ENCODE results near the gene C14orf93. TPM values are rescaled to one million over a fixed set of nuclear protein-coding genes. Genes with fewer than 3 reads are reported as not detected.
A peak's percentile ranks its signal among the peaks of the same experiment; 100 is the strongest.

The C14orf93 gene
- total and polyA plus RNA-seq, 9 of the 15 experiments (the other 6 are each of a cell fraction or from before 2014, with no cell fraction given) = 2.2 to 22.4 (median 16.1) TPM

DNA sequence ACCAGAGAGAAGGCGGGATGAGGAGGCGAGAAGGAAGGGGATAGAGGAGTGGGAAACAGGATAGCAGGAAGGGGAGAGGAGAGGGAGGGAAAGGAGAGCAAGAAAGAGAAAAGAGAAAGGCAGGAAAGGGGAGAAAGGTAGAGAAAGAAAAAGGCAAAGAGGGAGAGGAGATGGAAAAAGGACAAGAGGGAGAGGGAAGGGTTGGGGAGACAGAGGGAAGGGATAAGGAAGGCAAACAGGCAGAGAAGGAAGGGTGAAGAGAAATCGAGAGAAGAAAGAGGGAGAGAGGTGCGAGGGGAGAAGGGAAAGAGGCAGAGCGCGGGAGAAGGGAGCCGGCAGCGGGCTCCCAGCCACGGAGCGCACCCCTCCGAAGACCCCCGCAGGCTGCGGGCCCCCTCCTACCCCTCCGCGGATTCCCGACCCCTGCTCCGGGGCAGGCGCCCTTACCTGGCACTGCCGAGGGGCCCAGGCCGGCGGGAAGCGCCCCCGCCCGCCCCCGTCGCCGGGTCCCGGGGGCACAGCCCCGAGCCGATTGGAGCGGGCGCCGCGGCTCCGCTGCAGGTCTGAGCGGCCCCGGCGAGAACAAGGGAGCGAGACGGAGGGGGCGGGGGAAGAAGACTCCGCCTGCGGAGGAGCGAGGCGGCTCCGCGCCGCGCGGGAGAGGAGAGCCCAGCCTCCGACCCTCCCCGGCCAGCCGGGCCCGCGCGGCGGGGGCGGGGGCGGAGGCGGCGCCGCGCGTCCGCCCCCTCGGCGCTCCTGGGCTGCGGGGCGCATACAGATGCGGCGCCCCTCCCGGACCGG, 47.2 kb upstream of the C14orf93 start, which contains the start of gene CDH24 (continued):
- TF ChIP-seq, protein P1, sequence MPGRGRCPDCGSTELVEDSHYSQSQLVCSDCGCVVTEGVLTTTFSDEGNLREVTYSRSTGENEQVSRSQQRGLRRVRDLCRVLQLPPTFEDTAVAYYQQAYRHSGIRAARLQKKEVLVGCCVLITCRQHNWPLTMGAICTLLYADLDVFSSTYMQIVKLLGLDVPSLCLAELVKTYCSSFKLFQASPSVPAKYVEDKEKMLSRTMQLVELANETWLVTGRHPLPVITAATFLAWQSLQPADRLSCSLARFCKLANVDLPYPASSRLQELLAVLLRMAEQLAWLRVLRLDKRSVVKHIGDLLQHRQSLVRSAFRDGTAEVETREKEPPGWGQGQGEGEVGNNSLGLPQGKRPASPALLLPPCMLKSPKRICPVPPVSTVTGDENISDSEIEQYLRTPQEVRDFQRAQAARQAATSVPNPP (IDR thresholded peaks at IDR 0.05; ENCODE audit: borderline replicate concordance, insufficient read depth, insufficient read length) = no peak
- TF ChIP-seq MYNN (IDR thresholded peaks at IDR 0.05) (no peak), MYNN (CRISPR knock-in tag; IDR thresholded peaks at IDR 0.05) (no peak), ZBTB7A (IDR thresholded peaks at IDR 0.05; ENCODE audit: borderline replicate concordance, control insufficient read depth, low read depth, low read length) (peak; percentile 87), FIP1L1 (IDR thresholded peaks at IDR 0.05; ENCODE audit: low read depth, low read length, poor library complexity, severe bottlenecking) (no peak), ZNF347 (CRISPR knock-in tag; IDR thresholded peaks at IDR 0.05; ENCODE audit: low read depth) (no peak), PTRF (tag; IDR thresholded peaks at IDR 0.05) (no peak), HDAC1 (IDR thresholded peaks at IDR 0.05) (peak in 1 of 2 experiments; percentile 73; a peak in 2 of 4 replicates), CTBP1 (IDR thresholded peaks at IDR 0.05; ENCODE audit: borderline replicate concordance) (no peak), IFI16 (CRISPR knock-in tag; IDR thresholded peaks at IDR 0.05) (no peak), RCOR1 (IDR thresholded peaks at IDR 0.05; ENCODE audit: borderline replicate concordance in 1 of 2, low read depth in 2 of 2, low read length in 2 of 2) (no peak), ARID2 (IDR thresholded peaks at IDR 0.05) (peak; percentile 45; the same call in 1 of the 2 replicates), ZNF586 (CRISPR knock-in tag; conservative IDR thresholded peaks at IDR 0.05) (no peak)
- TF ChIP-seq, protein P2, sequence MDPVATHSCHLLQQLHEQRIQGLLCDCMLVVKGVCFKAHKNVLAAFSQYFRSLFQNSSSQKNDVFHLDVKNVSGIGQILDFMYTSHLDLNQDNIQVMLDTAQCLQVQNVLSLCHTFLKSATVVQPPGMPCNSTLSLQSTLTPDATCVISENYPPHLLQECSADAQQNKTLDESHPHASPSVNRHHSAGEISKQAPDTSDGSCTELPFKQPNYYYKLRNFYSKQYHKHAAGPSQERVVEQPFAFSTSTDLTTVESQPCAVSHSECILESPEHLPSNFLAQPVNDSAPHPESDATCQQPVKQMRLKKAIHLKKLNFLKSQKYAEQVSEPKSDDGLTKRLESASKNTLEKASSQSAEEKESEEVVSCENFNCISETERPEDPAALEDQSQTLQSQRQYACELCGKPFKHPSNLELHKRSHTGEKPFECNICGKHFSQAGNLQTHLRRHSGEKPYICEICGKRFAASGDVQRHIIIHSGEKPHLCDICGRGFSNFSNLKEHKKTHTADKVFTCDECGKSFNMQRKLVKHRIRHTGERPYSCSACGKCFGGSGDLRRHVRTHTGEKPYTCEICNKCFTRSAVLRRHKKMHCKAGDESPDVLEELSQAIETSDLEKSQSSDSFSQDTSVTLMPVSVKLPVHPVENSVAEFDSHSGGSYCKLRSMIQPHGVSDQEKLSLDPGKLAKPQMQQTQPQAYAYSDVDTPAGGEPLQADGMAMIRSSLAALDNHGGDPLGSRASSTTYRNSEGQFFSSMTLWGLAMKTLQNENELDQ (CRISPR knock-in tag; IDR thresholded peaks at IDR 0.05; ENCODE audit: borderline replicate concordance) = no peak
- TF ChIP-seq, protein P3, sequence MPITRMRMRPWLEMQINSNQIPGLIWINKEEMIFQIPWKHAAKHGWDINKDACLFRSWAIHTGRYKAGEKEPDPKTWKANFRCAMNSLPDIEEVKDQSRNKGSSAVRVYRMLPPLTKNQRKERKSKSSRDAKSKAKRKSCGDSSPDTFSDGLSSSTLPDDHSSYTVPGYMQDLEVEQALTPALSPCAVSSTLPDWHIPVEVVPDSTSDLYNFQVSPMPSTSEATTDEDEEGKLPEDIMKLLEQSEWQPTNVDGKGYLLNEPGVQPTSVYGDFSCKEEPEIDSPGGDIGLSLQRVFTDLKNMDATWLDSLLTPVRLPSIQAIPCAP (CRISPR knock-in tag; IDR thresholded peaks at IDR 0.05; ENCODE audit: borderline replicate concordance) = no peak
- TF ChIP-seq, protein P4, sequence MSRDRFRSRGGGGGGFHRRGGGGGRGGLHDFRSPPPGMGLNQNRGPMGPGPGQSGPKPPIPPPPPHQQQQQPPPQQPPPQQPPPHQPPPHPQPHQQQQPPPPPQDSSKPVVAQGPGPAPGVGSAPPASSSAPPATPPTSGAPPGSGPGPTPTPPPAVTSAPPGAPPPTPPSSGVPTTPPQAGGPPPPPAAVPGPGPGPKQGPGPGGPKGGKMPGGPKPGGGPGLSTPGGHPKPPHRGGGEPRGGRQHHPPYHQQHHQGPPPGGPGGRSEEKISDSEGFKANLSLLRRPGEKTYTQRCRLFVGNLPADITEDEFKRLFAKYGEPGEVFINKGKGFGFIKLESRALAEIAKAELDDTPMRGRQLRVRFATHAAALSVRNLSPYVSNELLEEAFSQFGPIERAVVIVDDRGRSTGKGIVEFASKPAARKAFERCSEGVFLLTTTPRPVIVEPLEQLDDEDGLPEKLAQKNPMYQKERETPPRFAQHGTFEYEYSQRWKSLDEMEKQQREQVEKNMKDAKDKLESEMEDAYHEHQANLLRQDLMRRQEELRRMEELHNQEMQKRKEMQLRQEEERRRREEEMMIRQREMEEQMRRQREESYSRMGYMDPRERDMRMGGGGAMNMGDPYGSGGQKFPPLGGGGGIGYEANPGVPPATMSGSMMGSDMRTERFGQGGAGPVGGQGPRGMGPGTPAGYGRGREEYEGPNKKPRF (IDR thresholded peaks at IDR 0.05; ENCODE audit: low read depth, low read length) = no peak
- TF ChIP-seq, protein P5, sequence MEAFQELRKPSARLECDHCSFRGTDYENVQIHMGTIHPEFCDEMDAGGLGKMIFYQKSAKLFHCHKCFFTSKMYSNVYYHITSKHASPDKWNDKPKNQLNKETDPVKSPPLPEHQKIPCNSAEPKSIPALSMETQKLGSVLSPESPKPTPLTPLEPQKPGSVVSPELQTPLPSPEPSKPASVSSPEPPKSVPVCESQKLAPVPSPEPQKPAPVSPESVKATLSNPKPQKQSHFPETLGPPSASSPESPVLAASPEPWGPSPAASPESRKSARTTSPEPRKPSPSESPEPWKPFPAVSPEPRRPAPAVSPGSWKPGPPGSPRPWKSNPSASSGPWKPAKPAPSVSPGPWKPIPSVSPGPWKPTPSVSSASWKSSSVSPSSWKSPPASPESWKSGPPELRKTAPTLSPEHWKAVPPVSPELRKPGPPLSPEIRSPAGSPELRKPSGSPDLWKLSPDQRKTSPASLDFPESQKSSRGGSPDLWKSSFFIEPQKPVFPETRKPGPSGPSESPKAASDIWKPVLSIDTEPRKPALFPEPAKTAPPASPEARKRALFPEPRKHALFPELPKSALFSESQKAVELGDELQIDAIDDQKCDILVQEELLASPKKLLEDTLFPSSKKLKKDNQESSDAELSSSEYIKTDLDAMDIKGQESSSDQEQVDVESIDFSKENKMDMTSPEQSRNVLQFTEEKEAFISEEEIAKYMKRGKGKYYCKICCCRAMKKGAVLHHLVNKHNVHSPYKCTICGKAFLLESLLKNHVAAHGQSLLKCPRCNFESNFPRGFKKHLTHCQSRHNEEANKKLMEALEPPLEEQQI (IDR thresholded peaks at IDR 0.05) = no peak
